Ishikawa (cell line): ENCODE measurements around the gene REV1.

Source experiments
- CEBPB ChIP-seq: IDR thresholded peaks from 2 replicates; pipeline ENCODE4 v1.6.1; 2012
- CREB1 ChIP-seq: IDR thresholded peaks from 2 replicates; pipeline ENCODE4 v1.6.1; 2012; ENCODE audit warnings: low read depth
- EGR1 ChIP-seq: IDR thresholded peaks from 2 replicates; pipeline ENCODE4 v1.6.1; 2012
- EP300 ChIP-seq: IDR thresholded peaks from 2 replicates; pipeline ENCODE4 v1.6.1; 2012; ENCODE audit warnings: borderline replicate concordance
- FOXM1 ChIP-seq: IDR thresholded peaks from 2 replicates; pipeline ENCODE4 v1.6.1; 2012; ENCODE audit warnings: low read depth, borderline replicate concordance
- MAX ChIP-seq: IDR thresholded peaks from 2 replicates; pipeline ENCODE4 v1.6.1; 2012
- RAD21 ChIP-seq: IDR thresholded peaks from 2 replicates; pipeline ENCODE4 v1.6.1; 2012; ENCODE audit warnings: low read depth
- TAF1 ChIP-seq: IDR thresholded peaks from 2 replicates; pipeline ENCODE4 v1.6.1; 2012; ENCODE audit warnings: low read depth, mild to moderate bottlenecking
- TEAD4 ChIP-seq: IDR thresholded peaks from 2 replicates; pipeline ENCODE4 v1.6.1; 2012
- YY1 ChIP-seq: IDR thresholded peaks from 2 replicates; pipeline ENCODE4 v1.6.1; 2012; ENCODE audit warnings: low read depth
- ZBTB7A ChIP-seq: IDR thresholded peaks from 2 replicates; pipeline ENCODE4 v1.6.1; 2012; ENCODE audit warnings: low read depth
- TF ChIP-seq, protein P1 (sequence below): IDR thresholded peaks from 2 replicates; pipeline ENCODE4 v1.6.1; 2012
- TF ChIP-seq, protein P2 (sequence below): IDR thresholded peaks from 2 replicates; pipeline ENCODE4 v1.6.1; 2012; ENCODE audit warnings: low read depth, mild to moderate bottlenecking

- TF ChIP-seq YY1, result no peak
- no peak for TF ChIP-seq ZBTB7A
- no peak for TF ChIP-seq CREB1
- TF ChIP-seq, protein P1, sequence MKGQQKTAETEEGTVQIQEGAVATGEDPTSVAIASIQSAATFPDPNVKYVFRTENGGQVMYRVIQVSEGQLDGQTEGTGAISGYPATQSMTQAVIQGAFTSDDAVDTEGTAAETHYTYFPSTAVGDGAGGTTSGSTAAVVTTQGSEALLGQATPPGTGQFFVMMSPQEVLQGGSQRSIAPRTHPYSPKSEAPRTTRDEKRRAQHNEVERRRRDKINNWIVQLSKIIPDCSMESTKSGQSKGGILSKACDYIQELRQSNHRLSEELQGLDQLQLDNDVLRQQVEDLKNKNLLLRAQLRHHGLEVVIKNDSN, result no peak
- no peak for TF ChIP-seq TAF1
- TF ChIP-seq EP300, result no peak
- TF ChIP-seq MAX, result no peak
- no peak for TF ChIP-seq CEBPB
- TF ChIP-seq, protein P2, sequence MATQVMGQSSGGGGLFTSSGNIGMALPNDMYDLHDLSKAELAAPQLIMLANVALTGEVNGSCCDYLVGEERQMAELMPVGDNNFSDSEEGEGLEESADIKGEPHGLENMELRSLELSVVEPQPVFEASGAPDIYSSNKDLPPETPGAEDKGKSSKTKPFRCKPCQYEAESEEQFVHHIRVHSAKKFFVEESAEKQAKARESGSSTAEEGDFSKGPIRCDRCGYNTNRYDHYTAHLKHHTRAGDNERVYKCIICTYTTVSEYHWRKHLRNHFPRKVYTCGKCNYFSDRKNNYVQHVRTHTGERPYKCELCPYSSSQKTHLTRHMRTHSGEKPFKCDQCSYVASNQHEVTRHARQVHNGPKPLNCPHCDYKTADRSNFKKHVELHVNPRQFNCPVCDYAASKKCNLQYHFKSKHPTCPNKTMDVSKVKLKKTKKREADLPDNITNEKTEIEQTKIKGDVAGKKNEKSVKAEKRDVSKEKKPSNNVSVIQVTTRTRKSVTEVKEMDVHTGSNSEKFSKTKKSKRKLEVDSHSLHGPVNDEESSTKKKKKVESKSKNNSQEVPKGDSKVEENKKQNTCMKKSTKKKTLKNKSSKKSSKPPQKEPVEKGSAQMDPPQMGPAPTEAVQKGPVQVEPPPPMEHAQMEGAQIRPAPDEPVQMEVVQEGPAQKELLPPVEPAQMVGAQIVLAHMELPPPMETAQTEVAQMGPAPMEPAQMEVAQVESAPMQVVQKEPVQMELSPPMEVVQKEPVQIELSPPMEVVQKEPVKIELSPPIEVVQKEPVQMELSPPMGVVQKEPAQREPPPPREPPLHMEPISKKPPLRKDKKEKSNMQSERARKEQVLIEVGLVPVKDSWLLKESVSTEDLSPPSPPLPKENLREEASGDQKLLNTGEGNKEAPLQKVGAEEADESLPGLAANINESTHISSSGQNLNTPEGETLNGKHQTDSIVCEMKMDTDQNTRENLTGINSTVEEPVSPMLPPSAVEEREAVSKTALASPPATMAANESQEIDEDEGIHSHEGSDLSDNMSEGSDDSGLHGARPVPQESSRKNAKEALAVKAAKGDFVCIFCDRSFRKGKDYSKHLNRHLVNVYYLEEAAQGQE, result no peak
- no peak for TF ChIP-seq RAD21
- TF ChIP-seq TEAD4, result no peak
- no peak for TF ChIP-seq EGR1
- TF ChIP-seq FOXM1, result no peak
Observed at GRCh38 chr2:99450199-99450598, 39.6 kb downstream of the REV1 start.
